ENCODE results near the gene ITGBL1.

Gene ITGBL1

DNA sequence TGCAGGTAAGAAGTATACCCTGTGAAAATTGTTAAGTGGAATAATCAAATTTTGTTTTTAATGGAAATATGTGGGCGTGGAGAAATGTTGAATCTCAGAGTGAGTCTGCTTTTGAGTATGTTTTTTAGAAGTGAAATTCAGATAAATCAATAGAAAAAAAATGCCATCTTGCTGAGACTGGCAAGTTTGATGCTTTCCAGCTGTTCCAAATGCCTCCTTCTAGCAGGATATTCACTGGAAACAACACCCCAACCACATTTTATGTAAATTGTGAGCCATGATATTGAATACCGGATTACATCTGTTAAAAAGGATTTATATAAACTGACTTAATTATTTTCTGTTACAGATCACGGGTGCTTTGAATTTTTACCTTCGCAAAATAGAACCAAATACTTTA lies 115.4 kb downstream of the ITGBL1 start:
- TF ChIP-seq EZH2phosphoT487 (IDR thresholded peaks at IDR 0.05; ENCODE audit: borderline replicate concordance): no peak
- TF ChIP-seq, protein P1, sequence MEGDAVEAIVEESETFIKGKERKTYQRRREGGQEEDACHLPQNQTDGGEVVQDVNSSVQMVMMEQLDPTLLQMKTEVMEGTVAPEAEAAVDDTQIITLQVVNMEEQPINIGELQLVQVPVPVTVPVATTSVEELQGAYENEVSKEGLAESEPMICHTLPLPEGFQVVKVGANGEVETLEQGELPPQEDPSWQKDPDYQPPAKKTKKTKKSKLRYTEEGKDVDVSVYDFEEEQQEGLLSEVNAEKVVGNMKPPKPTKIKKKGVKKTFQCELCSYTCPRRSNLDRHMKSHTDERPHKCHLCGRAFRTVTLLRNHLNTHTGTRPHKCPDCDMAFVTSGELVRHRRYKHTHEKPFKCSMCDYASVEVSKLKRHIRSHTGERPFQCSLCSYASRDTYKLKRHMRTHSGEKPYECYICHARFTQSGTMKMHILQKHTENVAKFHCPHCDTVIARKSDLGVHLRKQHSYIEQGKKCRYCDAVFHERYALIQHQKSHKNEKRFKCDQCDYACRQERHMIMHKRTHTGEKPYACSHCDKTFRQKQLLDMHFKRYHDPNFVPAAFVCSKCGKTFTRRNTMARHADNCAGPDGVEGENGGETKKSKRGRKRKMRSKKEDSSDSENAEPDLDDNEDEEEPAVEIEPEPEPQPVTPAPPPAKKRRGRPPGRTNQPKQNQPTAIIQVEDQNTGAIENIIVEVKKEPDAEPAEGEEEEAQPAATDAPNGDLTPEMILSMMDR (conservative IDR thresholded peaks at IDR 0.05; ENCODE audit: low read length): no peak
- no peaks in the 10 kb centered on the region for H3K79me2 ChIP-seq (ENCODE audit: insufficient read depth, low read length)
- H3K4me2 ChIP-seq (ENCODE audit: low read depth, low read length, poor library complexity, severe bottlenecking): no peak overlapping the region
- no peaks in the 10 kb centered on the region for H4K20me1 ChIP-seq (ENCODE audit: insufficient read depth, low read length, poor library complexity, severe bottlenecking)
- H3K9me3 ChIP-seq (ENCODE audit: insufficient read depth, low read depth, low read length): no peaks in the 10 kb centered on the region
- no peaks in the 10 kb centered on the region for H3F3A ChIP-seq (ENCODE audit: low read depth)
- no peaks in the 10 kb centered on the region for H3K4me1 ChIP-seq (ENCODE audit: insufficient read depth, low read length, poor library complexity, severe bottlenecking)
- H2AFZ ChIP-seq (ENCODE audit: low read length): no peak overlapping the region
- H3K9me2 ChIP-seq (replicated peaks; ENCODE audit: low read depth, low read length): no peaks in the 10 kb centered on the region
- no peaks in the 10 kb centered on the region for H3K36me3 ChIP-seq (ENCODE audit: insufficient read depth, low read length)
- no peak overlapping the region for H3K9ac ChIP-seq (ENCODE audit: low read depth, low read length, poor library complexity, severe bottlenecking)
- no peaks in the 10 kb centered on the region for H3K27me3 ChIP-seq (ENCODE audit: insufficient read depth, low read length, poor library complexity, severe bottlenecking)
- no peak overlapping the region for H3K4me3 ChIP-seq (ENCODE audit: low read length, poor library complexity, severe bottlenecking)

DNA sequence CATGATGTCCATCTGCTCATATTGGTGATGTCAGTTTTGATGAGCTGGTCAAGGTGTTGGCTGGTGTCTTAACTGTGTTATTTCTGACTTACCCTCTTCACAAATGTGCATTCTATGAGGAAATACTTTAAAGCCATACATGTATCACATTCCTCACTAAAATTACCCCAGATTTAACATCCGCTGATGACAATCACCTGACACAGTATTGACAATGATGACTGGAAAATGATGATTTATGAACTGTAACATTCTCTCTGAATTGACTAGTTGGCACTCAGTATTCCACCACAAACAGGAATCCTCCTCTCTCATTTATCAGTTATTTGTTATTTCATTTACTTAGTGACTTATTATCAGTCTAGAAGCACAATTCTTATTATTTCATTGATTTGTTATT lies 117.3 kb downstream of the ITGBL1 start:
- Histone ChIP-seq H4K20me1 (ENCODE audit: insufficient read depth, low read length, poor library complexity, severe bottlenecking) (no peaks in the 10 kb centered on the region), H3F3A (ENCODE audit: low read depth) (no peaks in the 10 kb centered on the region), H3K9ac (ENCODE audit: low read depth, low read length, poor library complexity, severe bottlenecking) (no peak overlapping the region), H3K79me2 (ENCODE audit: insufficient read depth, low read length) (no peaks in the 10 kb centered on the region), H3K4me2 (ENCODE audit: low read depth, low read length, poor library complexity, severe bottlenecking) (no peak overlapping the region), H3K9me2 (replicated peaks; ENCODE audit: low read depth, low read length) (no peaks in the 10 kb centered on the region), H3K27me3 (ENCODE audit: insufficient read depth, low read length, poor library complexity, severe bottlenecking) (no peaks in the 10 kb centered on the region), H3K4me3 (ENCODE audit: low read length, poor library complexity, severe bottlenecking) (no peak overlapping the region), H3K9me3 (ENCODE audit: insufficient read depth, low read depth, low read length) (no peaks in the 10 kb centered on the region), H3K4me1 (ENCODE audit: insufficient read depth, low read length, poor library complexity, severe bottlenecking) (no peaks in the 10 kb centered on the region), H3K36me3 (ENCODE audit: insufficient read depth, low read length) (no peaks in the 10 kb centered on the region), H2AFZ (ENCODE audit: low read length) (no peak overlapping the region)
- no peak for TF ChIP-seq EZH2phosphoT487 (IDR thresholded peaks at IDR 0.05; ENCODE audit: borderline replicate concordance)
- TF ChIP-seq, protein P1 (conservative IDR thresholded peaks at IDR 0.05; ENCODE audit: low read length): no peak

DNA sequence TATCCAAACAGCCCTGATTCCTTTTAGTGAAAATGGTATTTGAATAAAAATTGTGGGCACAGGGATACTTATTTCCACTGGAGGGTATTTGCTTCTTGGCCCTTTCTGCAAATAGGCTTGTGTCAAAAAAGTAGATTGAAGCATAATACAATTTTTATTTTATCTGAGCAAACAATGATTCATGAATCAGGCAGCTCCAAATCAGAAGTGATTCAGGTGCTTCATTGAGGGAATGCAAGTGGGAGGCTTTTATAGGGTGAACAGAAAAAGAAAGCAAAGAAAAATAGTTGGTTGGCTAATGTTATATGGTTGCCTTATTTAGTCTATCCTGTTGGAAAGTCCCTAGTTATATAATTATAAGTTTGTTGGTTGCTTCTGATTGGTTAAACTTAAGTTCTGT lies 117.9 kb downstream of the ITGBL1 start:
- Histone ChIP-seq H3K9me3 (ENCODE audit: insufficient read depth, low read depth, low read length) (no peaks in the 10 kb centered on the region), H3K9ac (ENCODE audit: low read depth, low read length, poor library complexity, severe bottlenecking) (no peak overlapping the region), H3K79me2 (ENCODE audit: insufficient read depth, low read length) (no peaks in the 10 kb centered on the region), H3K4me1 (ENCODE audit: insufficient read depth, low read length, poor library complexity, severe bottlenecking) (no peaks in the 10 kb centered on the region), H3K4me2 (ENCODE audit: low read depth, low read length, poor library complexity, severe bottlenecking) (no peak overlapping the region), H3F3A (ENCODE audit: low read depth) (no peaks in the 10 kb centered on the region), H2AFZ (ENCODE audit: low read length) (no peak overlapping the region), H3K36me3 (ENCODE audit: insufficient read depth, low read length) (no peaks in the 10 kb centered on the region), H3K4me3 (ENCODE audit: low read length, poor library complexity, severe bottlenecking) (no peak overlapping the region), H4K20me1 (ENCODE audit: insufficient read depth, low read length, poor library complexity, severe bottlenecking) (no peaks in the 10 kb centered on the region), H3K27me3 (ENCODE audit: insufficient read depth, low read length, poor library complexity, severe bottlenecking) (no peaks in the 10 kb centered on the region), H3K9me2 (replicated peaks; ENCODE audit: low read depth, low read length) (no peaks in the 10 kb centered on the region)
- TF ChIP-seq, protein P1 (conservative IDR thresholded peaks at IDR 0.05; ENCODE audit: low read length): no peak
- no peak for TF ChIP-seq EZH2phosphoT487 (IDR thresholded peaks at IDR 0.05; ENCODE audit: borderline replicate concordance)

Measured in Loucy (cell line).